GM12892 (cell line): ENCODE measurements around the gene FMOD.

Experiments used
- DNase-seq: peaks from one replicate; pipeline ENCODE4 v3.0.0; 2011; ENCODE audit not compliant: insufficient read length
- FAIRE-seq: peaks from 2 replicates; lab custom pipeline; 2011; peaks lifted over from hg19 to GRCh38; lab: Jason Lieb, UNC
- POLR2A ChIP-seq: IDR thresholded peaks from 2 replicates; pipeline ENCODE4 v1.6.1; 2011; ENCODE audit warnings: low read depth, low read length, control low read depth
- POLR2AphosphoS5 ChIP-seq: IDR thresholded peaks from 2 replicates; pipeline ENCODE4 v1.6.1; 2011; ENCODE audit warnings: low read depth, low read length, control low read depth
- TAF1 ChIP-seq: IDR thresholded peaks from 2 replicates; pipeline ENCODE4 v1.6.1; 2011; ENCODE audit warnings: low read depth, mild to moderate bottlenecking, control low read depth, low read length, borderline replicate concordance

The FMOD gene

DNA sequence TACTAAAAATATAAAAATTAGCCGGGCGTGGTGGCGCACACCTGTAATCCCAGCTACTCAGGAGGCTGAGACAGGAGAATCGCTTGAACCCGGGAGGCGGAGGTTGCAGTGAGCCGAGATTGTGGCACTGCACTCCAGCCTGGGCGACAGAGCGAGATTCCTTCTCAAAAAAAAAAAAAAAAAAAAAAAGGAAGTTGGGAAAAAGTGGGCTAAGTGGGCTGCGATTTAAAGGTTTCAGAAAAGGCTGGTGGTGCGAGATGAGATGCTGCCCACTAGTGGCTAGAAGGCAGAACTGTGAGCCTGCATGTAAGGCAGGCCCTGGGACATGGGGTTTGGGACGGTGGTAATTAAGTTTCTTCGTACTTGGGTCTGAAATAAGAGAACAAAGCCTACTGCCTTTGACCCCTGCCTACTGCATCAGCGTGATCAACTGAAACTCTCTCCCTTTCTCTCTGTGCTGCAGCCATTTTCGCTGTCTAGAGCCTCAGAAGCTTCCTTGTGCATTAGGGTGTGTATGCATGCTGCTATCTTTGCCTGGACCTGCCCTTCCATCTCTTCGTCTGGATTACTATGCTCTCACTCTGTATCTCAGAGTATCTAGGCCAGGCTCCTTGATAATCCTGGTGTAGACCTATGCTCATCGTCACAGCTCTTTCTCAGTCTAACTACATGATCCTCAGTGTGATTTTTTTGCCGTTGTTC lies 12.4 kb downstream of the FMOD start:
- DNase-seq (peak; percentile 70), FAIRE-seq (peak; percentile 81)
- TF ChIP-seq POLR2A (no peak), POLR2AphosphoS5 (no peak), TAF1 (no peak)

DNA sequence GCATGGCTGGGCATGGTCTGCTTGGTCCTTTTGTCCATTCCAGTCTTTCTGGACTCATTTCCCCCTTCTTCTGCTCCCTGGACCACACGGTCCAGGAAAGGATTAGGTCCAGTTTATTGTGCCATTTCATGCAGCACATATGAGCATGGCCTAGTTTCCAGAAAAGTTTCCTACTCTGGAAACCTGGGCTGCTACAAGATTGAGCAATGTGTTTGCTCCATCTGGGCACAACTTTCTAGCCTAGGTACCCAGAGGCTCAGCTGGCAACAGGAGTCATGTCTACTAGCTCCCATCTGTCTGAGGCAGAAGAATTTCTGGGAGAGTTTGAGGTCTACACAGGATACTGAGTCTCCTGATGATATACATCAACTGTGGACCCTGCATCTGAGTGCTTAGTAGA lies 14.8 kb downstream of the FMOD start:
- TF ChIP-seq POLR2AphosphoS5, result no peak
- FAIRE-seq (no peak), DNase-seq (no peak)

DNA sequence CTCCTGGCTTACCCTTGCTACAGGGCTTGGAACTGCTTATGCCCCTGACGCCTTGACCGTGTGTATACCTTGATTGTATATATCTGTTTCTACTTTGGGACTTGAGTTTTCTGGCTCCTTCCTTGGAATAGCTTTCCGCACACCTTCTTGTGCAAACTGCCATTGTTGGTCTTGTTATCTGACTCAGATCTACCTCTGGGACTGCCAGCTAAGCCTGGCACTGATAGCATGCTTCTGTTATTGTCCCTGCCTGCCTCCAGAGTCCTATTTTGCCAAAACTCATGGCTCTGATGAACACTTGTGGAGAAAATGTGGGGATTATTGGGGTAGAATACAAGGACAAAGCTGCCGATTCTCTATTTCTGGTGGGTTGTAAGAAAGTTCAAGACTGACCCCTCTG lies 15.4 kb downstream of the FMOD start:
- DNase-seq (no peak), FAIRE-seq (no peak)
- TF ChIP-seq TAF1, result no peak
- no peak for TF ChIP-seq POLR2AphosphoS5
- no peak for TF ChIP-seq POLR2A

DNA sequence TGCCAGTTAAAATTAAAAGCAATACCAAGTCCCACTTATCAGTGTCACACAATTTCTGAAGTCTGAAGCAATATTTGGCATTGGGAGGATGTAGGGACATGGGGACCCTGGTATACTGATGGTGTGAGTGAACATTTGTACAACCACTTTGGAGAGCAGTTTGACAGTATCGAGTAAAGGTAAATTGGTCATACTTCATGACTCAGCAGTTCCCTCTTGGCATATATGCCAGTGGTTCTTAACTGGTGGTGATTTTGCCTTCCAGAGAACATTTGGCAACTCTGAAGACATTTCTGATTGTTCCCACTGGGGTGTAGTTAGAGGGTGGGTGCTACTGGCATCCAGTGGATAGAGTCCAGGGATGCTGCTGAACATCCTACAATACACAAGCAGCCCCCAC lies 19.7 kb downstream of the FMOD start:
- FAIRE-seq (no peak), DNase-seq (no peak)
- no peak for TF ChIP-seq POLR2AphosphoS5
- TF ChIP-seq POLR2A, result no peak
- no peak for TF ChIP-seq TAF1

DNA sequence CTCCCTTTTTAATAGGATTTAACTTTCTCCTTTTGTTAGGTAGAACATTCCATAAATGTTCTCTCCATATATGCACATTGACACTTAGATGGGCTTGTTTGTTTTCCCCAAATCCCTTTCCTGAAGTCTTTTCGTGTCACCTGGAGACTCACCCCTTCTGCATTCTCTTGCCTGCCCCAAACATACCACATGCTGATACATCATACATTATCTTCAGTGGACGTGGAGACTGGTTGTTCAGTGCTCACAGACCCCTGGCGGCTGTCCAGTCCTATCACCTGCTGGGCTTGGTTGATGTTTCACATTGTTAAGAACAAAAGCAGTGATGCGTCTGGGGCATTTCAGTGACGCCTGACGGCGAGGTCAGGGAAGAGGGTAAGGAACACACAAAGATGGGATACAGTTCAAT lies 22.2 kb downstream of the FMOD start:
- no peak for DNase-seq
- TF ChIP-seq POLR2A, result no peak
- TF ChIP-seq POLR2AphosphoS5, result no peak
- no peak for TF ChIP-seq TAF1
- no peak for FAIRE-seq

DNA sequence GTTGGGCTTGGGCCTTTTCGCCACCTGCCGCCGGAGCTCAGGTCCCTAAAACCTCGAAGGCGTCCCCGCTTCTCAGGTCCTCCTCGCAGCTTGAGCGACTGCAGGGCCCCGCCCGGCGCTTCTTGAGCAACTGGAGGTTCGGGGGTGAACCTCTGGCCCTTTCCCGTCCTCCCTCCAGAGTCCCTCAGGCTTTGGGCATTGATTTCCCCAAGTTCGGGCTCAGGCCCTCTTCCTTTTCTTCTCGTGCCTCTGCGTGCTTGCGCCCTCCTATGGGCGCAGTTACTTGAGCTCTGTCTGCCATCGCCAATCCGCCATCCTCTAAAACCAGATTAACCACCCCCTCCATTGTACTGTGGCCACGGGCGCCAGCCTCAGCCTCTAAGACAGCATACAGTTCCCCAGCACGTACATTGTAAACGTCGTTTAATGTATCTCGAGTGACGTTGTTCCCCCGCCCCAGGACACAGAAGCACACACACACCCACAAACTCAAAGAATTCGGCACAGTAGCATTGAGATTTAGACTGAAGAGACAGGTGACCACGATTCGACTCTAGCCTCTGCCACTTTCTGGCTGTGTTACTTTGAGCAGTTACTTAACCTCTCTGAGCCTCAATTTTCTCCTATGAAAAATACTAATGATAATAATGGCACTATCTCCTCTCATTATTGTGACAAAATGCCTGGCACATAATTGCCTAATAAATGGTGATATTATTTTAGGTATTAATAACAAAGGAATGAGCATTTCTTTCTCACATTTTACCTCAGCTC lies 23.1 kb downstream of the FMOD start:
- DNase-seq (peak; percentile 58), FAIRE-seq (peak; percentile 40)
- TF ChIP-seq POLR2AphosphoS5, result no peak
- TF ChIP-seq TAF1, result 0 out of 2 replicates have a peak, but pooled peaks have one; percentile 7

DNA sequence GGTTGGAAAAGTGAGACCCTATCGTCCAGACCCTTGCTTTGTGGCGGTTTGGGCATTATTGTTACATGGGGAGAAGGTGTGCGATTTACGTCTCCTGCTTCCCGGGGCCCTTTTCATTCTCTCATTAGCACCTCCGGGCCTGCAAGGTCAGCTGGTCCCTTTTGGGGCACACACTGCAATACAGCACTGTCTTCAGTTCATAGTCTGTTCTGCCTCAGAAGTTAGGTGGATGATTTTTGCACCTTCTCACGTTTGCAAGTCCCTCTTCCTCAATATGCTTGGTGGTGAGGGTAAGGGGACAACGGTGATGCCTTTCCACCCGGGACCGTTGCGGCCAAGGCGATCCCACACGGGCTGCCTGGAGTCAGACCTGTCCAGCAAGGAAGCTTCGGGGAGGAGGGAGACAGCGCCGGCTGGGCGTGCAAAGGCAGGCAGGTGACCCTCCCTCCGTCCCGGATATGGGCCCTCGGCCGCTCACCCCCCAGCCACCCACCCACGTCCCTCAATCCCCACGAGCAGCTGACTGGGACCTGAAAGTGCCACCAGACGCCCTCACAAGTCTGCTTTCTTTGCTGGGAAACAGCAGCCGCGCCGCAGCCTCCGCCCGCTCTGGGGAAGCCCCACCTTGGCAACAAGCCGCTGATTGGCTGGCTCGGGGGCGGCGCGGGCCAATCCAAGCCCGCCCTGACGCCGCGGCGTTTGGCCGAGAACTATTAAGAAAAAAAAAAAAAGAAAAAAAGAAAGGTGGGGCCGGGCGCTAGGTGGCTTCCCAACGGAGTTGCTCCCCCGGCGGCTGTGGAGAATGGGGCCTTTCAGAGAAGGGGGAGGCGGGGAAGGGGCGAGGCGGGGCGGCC lies 23.9 kb downstream of the FMOD start:
- peak; percentile 91 for DNase-seq
- 0 out of 2 replicates have a peak, but pooled peaks have one; percentile 25 for TF ChIP-seq POLR2A
- TF ChIP-seq POLR2AphosphoS5, result peak; percentile 63
- peak; percentile 72; the same call in 1 of the 2 replicates for TF ChIP-seq TAF1
- FAIRE-seq, result peak; percentile 90

DNA sequence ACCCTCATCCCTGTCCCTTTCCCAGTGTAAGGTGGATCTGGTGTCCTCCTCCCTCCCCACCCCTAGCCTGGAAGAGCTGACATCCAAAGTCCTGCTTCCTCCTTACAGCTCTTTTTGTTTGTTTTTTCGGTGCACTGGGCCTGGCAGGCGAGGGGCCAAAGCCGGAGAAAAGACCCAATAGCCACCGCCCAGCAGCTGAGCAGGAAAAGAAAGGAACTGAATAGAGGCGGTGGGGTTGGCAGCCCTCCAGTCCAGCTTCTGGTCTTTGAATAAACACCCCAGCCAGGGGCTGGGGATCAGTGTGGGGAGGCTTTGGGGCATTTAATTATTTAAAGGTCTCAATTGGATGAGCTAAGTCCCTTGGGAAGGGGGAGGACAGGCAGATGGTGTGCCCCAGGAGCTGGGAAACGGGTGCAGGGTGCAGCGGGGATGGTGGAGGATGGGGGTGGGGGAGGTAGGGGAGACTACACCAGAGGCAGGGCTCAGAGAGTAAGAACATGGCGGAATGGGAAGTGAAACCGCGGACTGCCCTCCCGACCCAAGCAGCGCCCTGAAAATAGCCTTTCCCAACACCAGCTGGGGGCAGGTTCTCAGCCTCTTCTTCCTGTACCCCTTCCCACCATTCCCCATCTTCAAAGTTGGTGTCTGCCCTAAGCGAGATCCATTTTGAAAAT lies 25.4 kb downstream of the FMOD start:
- DNase-seq, result peak; percentile 54
- TF ChIP-seq POLR2AphosphoS5 (no peak; the same call in 1 of the 2 replicates), TAF1 (0 out of 2 replicates have a peak, but pooled peaks have one; percentile 34), POLR2A (no peak)
- peak; percentile 17 for FAIRE-seq

DNA sequence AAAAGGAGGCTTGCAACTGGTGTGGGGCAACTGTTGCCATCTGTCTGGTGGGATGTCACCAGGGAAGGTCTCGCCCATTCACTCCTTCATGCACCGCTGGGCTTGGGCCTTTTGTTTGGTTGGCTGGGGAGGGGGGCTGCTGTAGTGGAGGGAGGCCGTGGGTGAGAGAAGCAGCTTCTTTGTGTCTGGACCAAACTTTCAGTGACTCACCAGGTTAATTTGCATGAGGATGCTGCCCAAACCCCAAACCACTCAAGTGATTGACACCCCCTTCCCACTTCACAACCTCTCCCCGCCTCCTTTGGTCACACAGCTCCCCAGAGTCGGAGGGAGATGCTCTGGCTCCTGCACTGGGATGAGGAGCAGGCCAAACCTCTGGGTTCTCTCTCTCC lies 25.9 kb downstream of the FMOD start:
- DNase-seq (peak; percentile 62), FAIRE-seq (peak; percentile 82)
- TF ChIP-seq POLR2AphosphoS5 (peak; percentile 79), POLR2A (peak; percentile 71), TAF1 (no peak)

DNA sequence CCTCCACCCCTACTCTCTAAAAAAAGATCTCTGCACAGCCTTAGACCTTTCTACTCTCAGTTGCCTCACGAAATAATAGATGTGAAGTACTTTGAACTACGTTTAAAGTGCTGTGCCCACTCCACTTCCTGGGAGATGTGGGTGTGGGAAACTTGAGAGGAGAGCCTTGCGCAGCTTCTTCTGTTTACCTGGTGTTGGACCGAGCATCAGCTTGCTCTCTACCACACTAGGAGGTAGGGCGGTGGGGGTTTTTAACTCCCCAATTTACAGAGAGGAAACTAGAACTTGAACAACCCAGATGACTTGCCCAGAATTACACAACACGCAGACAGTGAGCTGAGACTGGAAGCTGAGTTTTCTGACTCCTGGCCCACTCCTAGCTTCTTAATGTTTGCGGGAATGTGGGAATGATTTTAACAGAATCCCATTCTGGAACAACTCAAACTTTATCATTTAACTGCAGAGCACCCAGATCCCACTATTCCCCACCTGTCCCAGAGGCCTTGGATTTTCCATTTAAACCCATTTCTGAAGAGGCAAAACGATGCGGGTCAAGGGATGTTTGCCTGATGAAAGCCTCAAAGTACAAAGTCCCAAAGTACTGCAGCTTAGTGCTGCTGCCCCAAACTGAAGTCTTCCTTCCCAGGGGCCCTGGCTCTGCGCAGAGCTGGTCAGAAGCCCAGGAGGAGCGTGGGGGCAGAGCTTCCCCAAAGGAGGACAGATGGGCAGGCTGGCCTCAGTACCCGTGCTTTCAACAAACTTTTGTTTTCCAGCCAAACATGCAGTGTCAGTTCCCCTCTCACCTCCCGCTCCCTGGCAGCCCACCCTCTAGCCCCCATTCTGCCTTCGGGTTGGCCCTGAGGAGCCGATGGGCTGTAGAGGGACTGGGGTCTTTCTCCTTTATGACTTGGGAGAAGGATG lies 26.6 kb downstream of the FMOD start:
- DNase-seq (no peak), FAIRE-seq (peak; percentile 57)
- no peak for TF ChIP-seq POLR2A
- no peak for TF ChIP-seq POLR2AphosphoS5
- TF ChIP-seq TAF1, result no peak

DNA sequence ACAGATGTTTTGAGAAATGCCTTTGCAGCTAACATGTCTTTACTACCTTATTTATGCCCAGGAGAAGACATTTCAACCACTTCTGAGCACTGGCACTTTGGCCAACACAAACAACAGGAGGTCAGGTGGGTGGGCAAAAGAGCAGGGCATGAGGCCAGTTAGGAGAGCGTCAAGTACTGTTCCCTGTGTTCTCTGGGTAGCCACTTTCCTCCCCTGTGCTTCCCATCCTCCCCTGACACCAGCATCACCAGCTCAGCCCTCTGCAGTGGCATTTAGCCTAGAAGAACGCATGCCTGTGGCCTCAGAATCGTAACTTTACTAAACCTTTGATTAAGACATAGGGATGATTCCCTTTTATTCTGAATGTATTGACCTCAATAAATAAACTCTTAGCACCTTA lies 27.3 kb downstream of the FMOD start:
- DNase-seq (no peak), FAIRE-seq (no peak)
- TF ChIP-seq POLR2A (no peak), TAF1 (no peak), POLR2AphosphoS5 (no peak)
